GM19099 (cell line): ENCODE measurements around the gene MYLK.

ENCODE experiments used
- POLR2A ChIP-seq: IDR thresholded peaks from 3 replicates; pipeline ENCODE4 v1.6.1; 2011; ENCODE audit warnings: low read depth; ENCODE audit not compliant: insufficient read length; ENCODE audit errors: extremely low read depth

The MYLK gene

GRCh38 chr3:123684636-123685035 is 199.5 kb downstream of the MYLK start:
- TF ChIP-seq POLR2A = no peak

GRCh38 chr3:123684209-123684608 is 199.9 kb downstream of the MYLK start:
- TF ChIP-seq POLR2A = no peak

- no peak for TF ChIP-seq POLR2A
These were observed 200.5 kb downstream of the MYLK start for GRCh38 chr3:123683505-123684154.

GRCh38 chr3:123682781-123683504 is 201.2 kb downstream of the MYLK start:
- no peak for TF ChIP-seq POLR2A

GRCh38 chr3:123682302-123682701 is 201.8 kb downstream of the MYLK start:
- TF ChIP-seq POLR2A = no peak

- no peak for TF ChIP-seq POLR2A
These were observed 204.3 kb downstream of the MYLK start for GRCh38 chr3:123679712-123680386.

GRCh38 chr3:123678108-123678511 is 206.0 kb downstream of the MYLK start:
- no peak for TF ChIP-seq POLR2A

GRCh38 chr3:123672429-123673146 is 211.5 kb downstream of the MYLK start:
- TF ChIP-seq POLR2A = no peak

- no peak for TF ChIP-seq POLR2A
These were observed 213.4 kb downstream of the MYLK start for GRCh38 chr3:123670743-123671142.

- TF ChIP-seq POLR2A = no peak
These were observed 215.2 kb downstream of the MYLK start for GRCh38 chr3:123668906-123669305.

GRCh38 chr3:123667784-123668183 is 216.3 kb downstream of the MYLK start:
- no peak for TF ChIP-seq POLR2A

GRCh38 chr3:123664753-123665152 is 219.4 kb downstream of the MYLK start:
- no peak for TF ChIP-seq POLR2A

GRCh38 chr3:123663977-123664376 is 220.2 kb downstream of the MYLK start:
- no peak for TF ChIP-seq POLR2A

- TF ChIP-seq POLR2A = no peak
These were observed 222.2 kb downstream of the MYLK start for GRCh38 chr3:123661973-123662372.

GRCh38 chr3:123660900-123661299 is 223.2 kb downstream of the MYLK start:
- no peak for TF ChIP-seq POLR2A
